Fibroblast of lung (primary cell): ENCODE data around the gene PGAP2.

Experiments
- EZH2 ChIP-seq: IDR thresholded peaks from 2 replicates; pipeline ENCODE4 v1.5.1; 2012; ENCODE audit warnings: low read length, control low read depth, mild to moderate bottlenecking; ENCODE audit errors: missing control alignments
- TF ChIP-seq, protein P1 (sequence below), 2 donors: IDR thresholded peaks in 1 of 2; conservative IDR thresholded peaks in 1 of 2; 1 replicate in 1 of 2; 2 replicates in 1 of 2; pipeline ENCODE4 v1.5.1; 2011 to 2012; ENCODE audit warnings: low read length in 2 of 2, control low read depth in 1 of 2, inconsistent platforms in 1 of 2, low read depth in 1 of 2, mild to moderate bottlenecking in 1 of 2

DNA sequence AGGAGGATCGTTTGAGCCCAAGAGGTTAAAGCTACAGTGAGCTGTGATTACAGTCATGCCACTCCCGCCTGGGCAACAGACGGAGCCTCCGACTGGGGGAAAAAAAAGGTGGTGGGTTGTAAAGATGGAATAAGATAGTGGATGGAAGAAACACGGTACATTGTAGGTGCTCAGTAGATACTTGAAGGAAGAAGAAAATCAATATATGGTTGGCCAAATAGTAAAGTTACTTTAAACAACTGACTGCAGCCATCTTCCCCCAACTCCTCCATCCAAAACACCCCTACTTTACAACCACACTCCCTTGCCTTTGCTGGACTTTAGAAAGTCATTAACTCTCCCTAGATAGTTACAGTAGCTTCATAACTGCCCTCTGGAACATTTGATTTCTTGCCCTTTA lies 8.5 kb upstream of the PGAP2 start:
- TF ChIP-seq, protein P1, sequence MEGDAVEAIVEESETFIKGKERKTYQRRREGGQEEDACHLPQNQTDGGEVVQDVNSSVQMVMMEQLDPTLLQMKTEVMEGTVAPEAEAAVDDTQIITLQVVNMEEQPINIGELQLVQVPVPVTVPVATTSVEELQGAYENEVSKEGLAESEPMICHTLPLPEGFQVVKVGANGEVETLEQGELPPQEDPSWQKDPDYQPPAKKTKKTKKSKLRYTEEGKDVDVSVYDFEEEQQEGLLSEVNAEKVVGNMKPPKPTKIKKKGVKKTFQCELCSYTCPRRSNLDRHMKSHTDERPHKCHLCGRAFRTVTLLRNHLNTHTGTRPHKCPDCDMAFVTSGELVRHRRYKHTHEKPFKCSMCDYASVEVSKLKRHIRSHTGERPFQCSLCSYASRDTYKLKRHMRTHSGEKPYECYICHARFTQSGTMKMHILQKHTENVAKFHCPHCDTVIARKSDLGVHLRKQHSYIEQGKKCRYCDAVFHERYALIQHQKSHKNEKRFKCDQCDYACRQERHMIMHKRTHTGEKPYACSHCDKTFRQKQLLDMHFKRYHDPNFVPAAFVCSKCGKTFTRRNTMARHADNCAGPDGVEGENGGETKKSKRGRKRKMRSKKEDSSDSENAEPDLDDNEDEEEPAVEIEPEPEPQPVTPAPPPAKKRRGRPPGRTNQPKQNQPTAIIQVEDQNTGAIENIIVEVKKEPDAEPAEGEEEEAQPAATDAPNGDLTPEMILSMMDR (conservative IDR thresholded peaks at IDR 0.05 in 1 of 2, IDR thresholded peaks at IDR 0.05 in 1 of 2; ENCODE audit: low read depth in 1 of 2, low read length in 2 of 2) = no peak
- TF ChIP-seq EZH2 = no peak
